Suppressor macrophage treated with lipopolysaccharide for 1 hour (primary cell): ENCODE results near the gene DCPS.
"Not testable (repeated sequence)": the region's sequence is repeated elsewhere in the genome, so short reads cannot be mapped to it uniquely, and the experiment has no call there.

Experiments used
- DNase-seq, 3 donors: peaks; one replicate each; pipeline ENCODE4 v3.0.0-alpha.2; 2020 to 2022

The DCPS gene

DNA sequence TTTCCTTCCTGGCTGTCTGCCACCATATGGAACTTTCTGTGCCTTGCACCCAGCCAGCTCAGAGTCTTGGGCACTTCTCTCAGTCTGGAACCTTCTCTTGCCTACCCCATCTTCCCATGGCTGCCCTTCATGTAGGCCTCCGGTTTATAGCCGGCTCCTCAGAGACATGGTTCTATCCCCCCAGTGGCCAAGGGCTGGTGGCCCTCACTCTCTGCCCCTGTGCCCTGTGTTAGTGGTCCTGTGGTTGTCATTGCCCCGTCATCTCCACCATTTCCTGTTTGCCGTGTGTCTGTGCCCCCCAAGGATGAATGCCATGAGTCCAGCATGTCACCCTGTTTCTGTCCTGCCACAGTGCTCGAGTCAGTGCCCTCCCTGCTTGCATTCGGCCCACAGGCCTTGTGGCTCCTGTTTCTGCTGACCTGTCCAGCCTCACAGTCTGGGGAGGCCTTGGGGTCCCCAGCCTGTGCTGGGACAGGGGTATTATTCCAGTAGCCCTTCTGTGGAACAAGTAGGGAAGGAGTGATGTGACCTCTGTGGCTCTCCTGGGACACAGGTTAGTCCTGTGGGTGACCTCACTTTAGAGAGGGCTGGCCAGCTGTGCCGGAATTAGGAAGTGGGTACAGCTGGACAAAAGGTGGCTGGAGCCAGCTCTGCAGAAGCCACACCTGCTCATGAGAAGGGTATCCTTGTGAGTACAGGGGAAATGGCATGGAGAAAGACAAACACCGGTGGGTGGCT lies 82.3 kb downstream of the DCPS start:
- DNase-seq = no peak

DNA sequence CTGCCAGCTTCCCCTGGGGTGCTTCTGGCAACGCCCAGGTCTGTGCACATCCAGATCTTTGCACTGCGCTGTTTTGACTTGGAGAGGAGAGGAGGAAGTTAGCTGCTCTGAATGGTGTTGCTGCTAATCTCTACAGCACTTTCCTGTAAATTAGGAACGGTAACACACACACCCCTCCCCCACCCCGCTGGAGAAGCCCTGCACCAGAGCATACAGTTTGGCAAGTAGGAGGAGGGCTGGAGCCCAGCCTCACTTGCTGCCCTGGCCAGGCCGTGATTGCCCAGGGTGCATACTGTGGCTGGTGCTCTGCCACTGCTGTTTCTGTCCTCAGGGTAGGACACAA lies 82.8 kb downstream of the DCPS start:
- peak in 1 of 3 donors; percentile 9 for DNase-seq

DNA sequence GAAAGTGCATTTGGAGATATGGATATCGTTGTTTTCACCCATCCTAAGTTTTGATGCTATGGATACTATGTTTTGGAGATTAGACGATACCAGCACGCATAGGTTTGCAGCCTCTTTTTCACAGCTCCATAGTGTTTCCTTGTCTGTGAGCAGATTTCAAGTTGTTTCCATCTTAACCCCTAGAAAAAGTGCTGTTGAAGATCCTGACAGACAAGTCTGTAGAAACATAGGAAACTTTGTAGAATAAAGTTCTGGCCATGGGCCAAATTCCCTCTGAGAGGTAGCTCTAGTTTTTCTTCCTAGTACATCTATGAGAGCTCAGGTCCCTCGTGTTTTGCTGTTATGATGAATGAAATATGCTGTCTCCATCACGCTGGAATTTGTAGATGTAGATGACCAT lies 84.0 kb downstream of the DCPS start:
- DNase-seq = no peak

DNA sequence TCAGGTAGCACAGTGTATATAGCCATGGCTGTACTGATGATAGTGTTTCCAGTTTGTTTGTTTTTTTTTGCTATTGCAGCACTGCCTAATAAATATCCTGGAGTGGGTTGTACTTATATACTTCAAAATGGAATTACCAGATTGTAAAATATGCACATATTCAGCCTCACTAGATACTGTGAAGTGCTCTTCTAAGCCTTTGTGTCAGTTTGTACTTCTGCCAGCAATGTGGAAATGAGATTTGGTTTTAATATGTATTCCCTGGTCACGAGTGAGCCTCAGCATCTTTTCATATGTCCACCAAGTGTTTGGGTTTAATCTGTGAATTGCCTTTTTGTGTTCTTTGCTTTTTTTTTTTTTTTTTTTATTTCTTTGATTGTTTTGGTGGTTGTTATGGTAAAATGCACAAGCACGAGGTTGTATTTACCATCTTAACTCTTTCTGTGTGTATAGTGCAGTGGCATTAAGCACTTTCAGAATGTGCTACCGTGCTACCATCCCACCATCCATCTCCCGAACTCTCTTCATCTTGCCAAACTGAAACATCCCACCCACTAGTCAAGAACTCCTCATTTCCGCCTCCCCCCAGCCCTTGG lies 86.5 kb downstream of the DCPS start:
- DNase-seq = no peak

DNA sequence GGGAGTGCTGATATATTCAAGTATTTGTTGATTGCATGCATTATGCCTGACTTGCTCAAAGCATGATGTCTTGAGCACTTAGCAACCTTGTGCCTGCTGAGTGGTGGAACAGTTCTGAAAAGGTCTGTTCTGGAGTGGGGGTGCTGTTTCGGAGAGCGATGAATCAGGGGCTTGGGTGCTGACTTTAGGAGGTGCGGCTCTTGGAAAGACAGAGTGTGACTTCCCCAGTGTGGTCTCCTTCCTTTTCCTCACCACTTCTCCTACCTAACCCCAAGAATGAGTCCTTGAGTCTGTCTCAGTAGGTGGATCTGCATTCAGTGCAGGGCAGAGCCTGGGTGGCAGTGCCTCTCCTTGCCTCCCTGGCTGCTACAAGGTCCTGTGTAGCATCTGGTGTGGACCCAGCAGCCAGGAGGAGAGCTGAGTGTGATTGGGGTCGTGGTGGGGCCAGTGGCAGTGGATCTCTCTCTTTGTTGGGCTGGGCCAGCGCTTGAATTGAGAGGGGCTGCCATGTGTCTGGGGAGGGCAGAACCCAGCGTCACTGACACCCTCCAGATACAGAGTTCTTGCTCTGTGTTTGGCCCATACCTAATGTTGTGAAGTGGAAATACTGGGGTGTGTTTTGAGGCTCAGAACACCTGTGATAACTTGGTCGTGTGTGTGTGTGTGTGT lies 87.6 kb downstream of the DCPS start:
- DNase-seq = peak in 2 of 3 donors; percentile 10 to 15

DNA sequence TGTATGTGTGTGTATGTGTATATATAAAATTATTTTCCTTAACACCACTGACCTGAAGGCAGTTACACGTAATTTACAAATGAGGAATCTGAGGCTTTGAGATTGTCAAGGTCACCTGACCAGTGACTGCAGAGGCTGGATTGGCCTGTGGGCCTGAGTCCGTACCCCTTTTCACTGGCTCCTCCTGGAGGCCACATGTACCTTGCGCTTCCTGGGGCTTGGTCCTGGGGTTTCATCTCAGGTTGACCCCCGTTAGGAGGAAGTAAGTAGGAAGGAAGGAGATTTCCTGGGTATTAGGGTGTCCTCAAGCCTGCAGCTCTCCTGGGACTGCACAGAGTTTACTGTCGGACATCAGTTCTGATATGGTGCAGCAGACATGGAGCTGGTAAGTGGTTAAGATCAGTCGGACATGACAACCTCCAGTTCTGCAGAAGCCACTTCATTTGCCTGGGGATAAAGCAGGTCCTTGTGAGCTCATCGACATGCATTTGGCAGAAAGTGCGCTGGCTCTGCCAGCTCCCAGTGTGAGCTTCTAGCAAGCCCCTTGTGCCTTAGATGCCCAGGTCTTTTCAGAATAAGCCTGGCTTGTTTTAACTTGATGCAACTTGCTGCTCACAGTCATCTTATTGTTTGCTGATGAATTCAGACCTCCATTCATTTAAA lies 88.2 kb downstream of the DCPS start:
- peak; percentile 50 to 67 (median 64) for DNase-seq

DNA sequence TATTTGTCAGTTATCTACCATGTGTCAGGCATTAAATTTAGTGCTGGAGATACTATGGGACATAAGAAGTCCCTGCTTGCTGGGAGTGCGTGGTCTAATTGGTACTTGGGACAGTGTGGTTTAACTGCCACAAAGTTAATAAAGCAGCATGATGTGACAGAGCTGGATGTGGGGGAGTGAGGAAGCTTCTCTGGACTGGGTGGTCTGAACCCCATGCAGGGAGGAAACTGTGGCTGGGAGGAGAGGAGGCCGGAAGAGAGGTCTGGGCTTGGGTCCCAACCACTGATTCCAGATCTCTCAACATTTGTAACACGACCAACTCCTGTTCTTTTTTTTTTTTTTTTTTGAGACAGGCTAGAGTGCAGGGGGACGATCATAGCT lies 88.8 kb downstream of the DCPS start:
- no peak for DNase-seq

DNA sequence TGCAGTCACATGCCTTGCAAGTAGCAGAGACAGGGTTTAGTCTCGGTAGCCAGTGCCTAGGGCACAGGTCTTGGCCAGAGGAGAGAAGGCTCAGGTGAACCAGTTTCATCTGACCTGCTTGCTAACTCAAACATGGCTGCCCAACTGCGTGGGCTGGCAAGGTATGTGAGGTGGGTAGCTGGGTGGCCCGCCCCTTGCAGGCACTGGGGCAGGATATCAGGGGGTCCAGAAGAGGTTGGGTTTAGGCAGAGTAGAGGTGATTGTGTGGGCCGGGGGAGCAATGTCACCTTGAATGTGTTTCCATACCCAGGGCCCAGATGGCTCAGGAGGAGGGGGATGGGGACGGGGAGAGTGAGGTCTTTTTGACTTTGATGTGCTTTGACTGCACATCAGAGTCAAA lies 89.3 kb downstream of the DCPS start:
- DNase-seq = no peak

DNA sequence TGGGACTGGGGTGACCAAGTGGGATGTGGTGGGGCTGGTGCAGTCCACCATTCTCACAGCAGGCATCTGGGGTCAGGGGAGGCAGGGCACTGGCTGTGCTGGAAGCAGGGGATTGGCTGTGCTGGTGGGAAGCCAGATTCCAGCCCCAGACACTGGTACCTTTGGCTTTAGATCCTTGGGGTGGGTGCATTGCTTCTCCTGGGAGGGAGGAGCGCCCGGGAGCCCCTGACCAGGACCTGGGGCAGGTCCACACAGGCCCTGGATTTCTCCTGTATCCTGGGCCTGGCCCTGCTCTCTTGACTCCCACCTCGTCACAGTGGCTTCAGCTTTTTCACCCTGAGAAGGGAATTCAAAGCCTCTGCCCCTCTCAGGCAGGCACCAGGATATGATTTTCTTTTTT lies 90.2 kb downstream of the DCPS start:
- no peak for DNase-seq

DNA sequence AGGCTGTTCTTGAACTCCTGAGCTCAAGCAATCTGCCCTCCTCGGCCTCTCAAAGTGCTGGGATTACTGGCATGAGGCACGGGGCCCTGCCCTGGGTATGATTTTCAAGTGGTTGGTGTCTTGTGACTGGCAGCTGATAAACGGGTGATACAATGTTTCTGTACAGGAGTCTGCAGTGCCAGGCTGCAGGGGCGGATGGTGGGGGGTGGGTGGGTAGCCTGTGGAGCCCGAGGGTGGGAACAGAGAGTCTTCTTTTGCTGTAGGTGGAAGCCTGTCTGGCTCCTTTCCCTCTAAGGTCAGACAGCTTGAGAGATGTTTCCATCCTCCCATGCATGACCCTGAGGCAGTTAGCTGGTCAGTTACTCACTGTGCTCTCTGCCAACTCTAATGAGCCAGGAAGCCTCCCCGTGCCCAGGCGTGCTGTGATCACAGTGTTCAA lies 90.8 kb downstream of the DCPS start:
- DNase-seq = not testable (repeated sequence)
